Smooth muscle cell (in vitro differentiated cells): ENCODE measurements around the gene FAAP100. TPM values are rescaled to one million over a fixed set of nuclear protein-coding genes. Genes with fewer than 3 reads are reported as not detected.
A peak's percentile ranks its signal among the peaks of the same experiment; 100 is the strongest.

Source experiments
- DNase-seq: peaks from one replicate; lab custom pipeline; 2025; ENCODE audit not compliant: unreplicated experiment; lab: John Stamatoyannopoulos, UW
- H2AFZ ChIP-seq: fragments of 200-600 bp; sonication (generic); 2 replicates; pipeline ENCODE4 v1.6.0; 2016; ENCODE audit warnings: antibody characterized with exemption, low read depth, mild to moderate bottlenecking
- H3F3A ChIP-seq: fragments of 200-600 bp; sonication (generic); 2 replicates; pipeline ENCODE4 v1.6.0; 2017; ENCODE audit warnings: antibody characterized with exemption, low read depth
- H3K27ac ChIP-seq: fragments of 200-600 bp; sonication (generic); 2 replicates; pipeline ENCODE4 v1.5.1; 2016; ENCODE audit warnings: low read depth, mild to moderate bottlenecking
- H3K27me3 ChIP-seq: fragments of 200-600 bp; sonication (generic); 2 replicates; pipeline ENCODE4 v1.6.1; 2016; ENCODE audit warnings: low read depth, mild to moderate bottlenecking
- H3K36me3 ChIP-seq: fragments of 200-600 bp; sonication (generic); 2 replicates; pipeline ENCODE4 v1.5.1; 2016; ENCODE audit warnings: low read depth
- H3K4me1 ChIP-seq: fragments of 200-600 bp; sonication (generic); 2 replicates; pipeline ENCODE4 v1.5.1; 2016; ENCODE audit warnings: low read depth
- H3K4me2 ChIP-seq: fragments of 200-600 bp; sonication (generic); 2 replicates; pipeline ENCODE4 v1.6.0; 2016; ENCODE audit warnings: mild to moderate bottlenecking
- H3K4me3 ChIP-seq: fragments of 200-600 bp; sonication (generic); 2 replicates; pipeline ENCODE4 v1.5.1; 2016; ENCODE audit warnings: mild to moderate bottlenecking
- H3K79me2 ChIP-seq: fragments of 200-600 bp; sonication (generic); 2 replicates; pipeline ENCODE4 v1.6.0; 2016; ENCODE audit warnings: low read depth, mild to moderate bottlenecking
- H3K9ac ChIP-seq: fragments of 200-600 bp; sonication (generic); 2 replicates; pipeline ENCODE4 v1.6.0; 2016; ENCODE audit warnings: low read depth
- H3K9me3 ChIP-seq: fragments of 200-600 bp; sonication (generic); replicated peaks from 2 replicates; pipeline ENCODE4 v1.5.1; 2016; ENCODE audit warnings: low read depth
- H4K20me1 ChIP-seq: fragments of 200-600 bp; sonication (generic); 2 replicates; pipeline ENCODE4 v1.6.0; 2016; ENCODE audit warnings: low read depth
- WGBS: methylation state at CpG from one replicate; pipeline ENCODE4 v1.1.7; 2016; ENCODE audit warnings: low lambda C conversion rate; 5-methylcytosine and 5-hydroxymethylcytosine counted together
- polyA plus RNA-seq: library from polyadenylated mRNA; unstranded; fragments of >200 nt; fragmentation: Nextera tagmentation; extraction: Ambion mirVana; gene quantifications from 2 replicates; pipeline ENCODE4 v1.2.1, GENCODE V29; 2016
- total RNA-seq: library from RNA; depleted of rRNA; stranded (reverse); fragments of >200 nt; gene quantifications from 2 replicates; pipeline ENCODE4 v1.2.3, GENCODE V29; 2014
- TF ChIP-seq, protein P1 (sequence below): fragments of 200-600 bp; sonication (generic); IDR thresholded peaks from 2 replicates; pipeline ENCODE4 v1.5.1; 2017; ENCODE audit warnings: borderline replicate concordance, mild to moderate bottlenecking, antibody characterized with exemption; ENCODE audit not compliant: insufficient read depth, poor library complexity, severe bottlenecking

The FAAP100 gene, protein sequence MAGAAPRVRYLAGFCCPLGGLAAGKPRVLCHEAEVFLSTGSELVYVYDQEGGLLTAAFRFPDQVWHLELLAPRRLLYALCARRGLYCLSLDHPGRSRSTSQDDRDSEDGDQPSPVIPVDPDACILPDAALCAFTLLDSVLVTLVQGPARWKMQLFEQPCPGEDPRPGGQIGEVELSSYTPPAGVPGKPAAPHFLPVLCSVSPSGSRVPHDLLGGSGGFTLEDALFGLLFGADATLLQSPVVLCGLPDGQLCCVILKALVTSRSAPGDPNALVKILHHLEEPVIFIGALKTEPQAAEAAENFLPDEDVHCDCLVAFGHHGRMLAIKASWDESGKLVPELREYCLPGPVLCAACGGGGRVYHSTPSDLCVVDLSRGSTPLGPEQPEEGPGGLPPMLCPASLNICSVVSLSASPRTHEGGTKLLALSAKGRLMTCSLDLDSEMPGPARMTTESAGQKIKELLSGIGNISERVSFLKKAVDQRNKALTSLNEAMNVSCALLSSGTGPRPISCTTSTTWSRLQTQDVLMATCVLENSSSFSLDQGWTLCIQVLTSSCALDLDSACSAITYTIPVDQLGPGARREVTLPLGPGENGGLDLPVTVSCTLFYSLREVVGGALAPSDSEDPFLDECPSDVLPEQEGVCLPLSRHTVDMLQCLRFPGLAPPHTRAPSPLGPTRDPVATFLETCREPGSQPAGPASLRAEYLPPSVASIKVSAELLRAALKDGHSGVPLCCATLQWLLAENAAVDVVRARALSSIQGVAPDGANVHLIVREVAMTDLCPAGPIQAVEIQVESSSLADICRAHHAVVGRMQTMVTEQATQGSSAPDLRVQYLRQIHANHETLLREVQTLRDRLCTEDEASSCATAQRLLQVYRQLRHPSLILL
- 17.9 and 19.4 TPM in 2 replicates for total RNA-seq
- 25.4 and 28.5 TPM in 2 replicates for polyA plus RNA-seq

GRCh38 chr17:81552244-81553017 is at the start of gene FAAP100:
TSS of gene FAAP100 (minus strand) at chr17:81552353. CDS start at chr17:81552330, 23 bp downstream.
- Histone ChIP-seq H3K79me2 (peaks cover 14% of the 10 kb centered on the region), H3K4me3 (peak within 1 kb of the TSS; percentile 86), H3K36me3 (no peaks in the 10 kb centered on the region), H3K4me1 (peaks cover 3% of the 10 kb centered on the region), H3K9me3 (no peaks in the 10 kb centered on the region), H3K27ac (peak within 1 kb of the TSS; percentile 61), H3K4me2 (peak within 1 kb of the TSS; percentile 87), H3K9ac (peak within 1 kb of the TSS; percentile 79), H3K27me3 (no peaks in the 10 kb centered on the region), H2AFZ (no peak within 1 kb of the TSS), H4K20me1 (peaks cover 21% of the 10 kb centered on the region), H3F3A (peaks cover 20% of the 10 kb centered on the region)
- peak; percentile 73 for DNase-seq
- TF ChIP-seq, protein P1, sequence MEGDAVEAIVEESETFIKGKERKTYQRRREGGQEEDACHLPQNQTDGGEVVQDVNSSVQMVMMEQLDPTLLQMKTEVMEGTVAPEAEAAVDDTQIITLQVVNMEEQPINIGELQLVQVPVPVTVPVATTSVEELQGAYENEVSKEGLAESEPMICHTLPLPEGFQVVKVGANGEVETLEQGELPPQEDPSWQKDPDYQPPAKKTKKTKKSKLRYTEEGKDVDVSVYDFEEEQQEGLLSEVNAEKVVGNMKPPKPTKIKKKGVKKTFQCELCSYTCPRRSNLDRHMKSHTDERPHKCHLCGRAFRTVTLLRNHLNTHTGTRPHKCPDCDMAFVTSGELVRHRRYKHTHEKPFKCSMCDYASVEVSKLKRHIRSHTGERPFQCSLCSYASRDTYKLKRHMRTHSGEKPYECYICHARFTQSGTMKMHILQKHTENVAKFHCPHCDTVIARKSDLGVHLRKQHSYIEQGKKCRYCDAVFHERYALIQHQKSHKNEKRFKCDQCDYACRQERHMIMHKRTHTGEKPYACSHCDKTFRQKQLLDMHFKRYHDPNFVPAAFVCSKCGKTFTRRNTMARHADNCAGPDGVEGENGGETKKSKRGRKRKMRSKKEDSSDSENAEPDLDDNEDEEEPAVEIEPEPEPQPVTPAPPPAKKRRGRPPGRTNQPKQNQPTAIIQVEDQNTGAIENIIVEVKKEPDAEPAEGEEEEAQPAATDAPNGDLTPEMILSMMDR = no peak
- WGBS = 1% methylated on average over 64 of the region's 85 CpGs

- 59% methylated on average over 9 of the region's 9 CpGs for WGBS
- Histone ChIP-seq H3K27ac (no peak overlapping the region), H2AFZ (no peak overlapping the region), H3K9ac (no peak overlapping the region), H4K20me1 (peaks cover 26% of the 10 kb centered on the region), H3K27me3 (no peaks in the 10 kb centered on the region), H3K79me2 (peaks cover 15% of the 10 kb centered on the region), H3K4me3 (no peak overlapping the region), H3K4me2 (no peak overlapping the region), H3F3A (peaks cover 18% of the 10 kb centered on the region), H3K9me3 (no peaks in the 10 kb centered on the region), H3K4me1 (no peaks in the 10 kb centered on the region), H3K36me3 (peaks cover 3% of the 10 kb centered on the region)
- no peak for DNase-seq
- TF ChIP-seq, protein P1 = peak; percentile 75
These were observed 49.5 kb upstream of the FAAP100 start for GRCh38 chr17:81601525-81602120.

GRCh38 chr17:81599719-81600486 is 47.8 kb upstream of the FAAP100 start:
- Histone ChIP-seq H3K27me3 (no peaks in the 10 kb centered on the region), H3K36me3 (peaks cover 3% of the 10 kb centered on the region), H2AFZ (no peak overlapping the region), H3K27ac (no peak overlapping the region), H3K9ac (no peak overlapping the region), H3K4me1 (no peaks in the 10 kb centered on the region), H3K79me2 (peaks cover 15% of the 10 kb centered on the region), H3K4me3 (no peak overlapping the region), H3K9me3 (no peaks in the 10 kb centered on the region), H3F3A (peaks cover 17% of the 10 kb centered on the region), H3K4me2 (no peak overlapping the region), H4K20me1 (peaks cover 23% of the 10 kb centered on the region)
- TF ChIP-seq, protein P1 = no peak
- WGBS = 92% methylated on average over 10 of the region's 10 CpGs
- DNase-seq = no peak
